ENCODE data around the gene PPP1R14D. TPM values are rescaled to one million over a fixed set of nuclear protein-coding genes. Genes with fewer than 3 reads are reported as not detected.

PPP1R14D gene
- total RNA-seq, 2 donors from 2014 or later: 0.97 TPM; not detected in 1

DNA sequence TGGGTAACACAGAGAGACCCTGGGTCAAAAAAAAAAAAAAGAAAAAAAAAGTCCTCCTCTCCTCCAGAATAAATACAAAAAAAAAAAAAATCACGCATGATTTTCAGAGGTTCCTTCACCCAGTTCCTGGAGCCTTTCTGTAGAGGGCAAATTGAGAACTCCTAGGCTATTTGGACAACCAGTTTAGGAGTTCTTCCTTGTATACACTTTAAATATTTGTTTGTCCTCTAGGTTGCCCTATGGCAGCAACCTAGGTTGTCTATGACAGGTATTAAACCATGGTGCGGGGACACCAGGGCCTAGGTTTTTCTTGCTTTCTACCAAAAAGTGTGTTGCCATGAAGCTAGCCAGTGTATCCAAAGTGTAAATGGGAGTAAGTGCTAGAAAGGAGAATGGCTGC lies 25.4 kb downstream of the PPP1R14D start:
- intact Hi-C loops (cut with DNase I): loop anchor here (5.0 kb wide), 1 partner anchor 36 kb away; the partner anchor contains the start of gene C15orf62
- peaks cover 3% of the 10 kb centered on the region for H3K4me1 ChIP-seq (replicated peaks)
- DNase-seq (ENCODE audit: low spot score): no peak
- no peak overlapping the region for H3K4me3 ChIP-seq
- no peaks in the 10 kb centered on the region for H3K27me3 ChIP-seq (replicated peaks; ENCODE audit: insufficient read depth)
- H3K36me3 ChIP-seq: no peaks in the 10 kb centered on the region
- 72% methylated on average over 2 of the region's 2 CpGs for WGBS
- TF ChIP-seq POLR2A (IDR thresholded peaks at IDR 0.05) (no peak), POLR2AphosphoS5 (IDR thresholded peaks at IDR 0.05) (no peak)
- TF ChIP-seq, protein P1, sequence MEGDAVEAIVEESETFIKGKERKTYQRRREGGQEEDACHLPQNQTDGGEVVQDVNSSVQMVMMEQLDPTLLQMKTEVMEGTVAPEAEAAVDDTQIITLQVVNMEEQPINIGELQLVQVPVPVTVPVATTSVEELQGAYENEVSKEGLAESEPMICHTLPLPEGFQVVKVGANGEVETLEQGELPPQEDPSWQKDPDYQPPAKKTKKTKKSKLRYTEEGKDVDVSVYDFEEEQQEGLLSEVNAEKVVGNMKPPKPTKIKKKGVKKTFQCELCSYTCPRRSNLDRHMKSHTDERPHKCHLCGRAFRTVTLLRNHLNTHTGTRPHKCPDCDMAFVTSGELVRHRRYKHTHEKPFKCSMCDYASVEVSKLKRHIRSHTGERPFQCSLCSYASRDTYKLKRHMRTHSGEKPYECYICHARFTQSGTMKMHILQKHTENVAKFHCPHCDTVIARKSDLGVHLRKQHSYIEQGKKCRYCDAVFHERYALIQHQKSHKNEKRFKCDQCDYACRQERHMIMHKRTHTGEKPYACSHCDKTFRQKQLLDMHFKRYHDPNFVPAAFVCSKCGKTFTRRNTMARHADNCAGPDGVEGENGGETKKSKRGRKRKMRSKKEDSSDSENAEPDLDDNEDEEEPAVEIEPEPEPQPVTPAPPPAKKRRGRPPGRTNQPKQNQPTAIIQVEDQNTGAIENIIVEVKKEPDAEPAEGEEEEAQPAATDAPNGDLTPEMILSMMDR (IDR thresholded peaks at IDR 0.05): no peak
- no peak overlapping the region for H3K27ac ChIP-seq
- H3K9me3 ChIP-seq: no peaks in the 10 kb centered on the region

DNA sequence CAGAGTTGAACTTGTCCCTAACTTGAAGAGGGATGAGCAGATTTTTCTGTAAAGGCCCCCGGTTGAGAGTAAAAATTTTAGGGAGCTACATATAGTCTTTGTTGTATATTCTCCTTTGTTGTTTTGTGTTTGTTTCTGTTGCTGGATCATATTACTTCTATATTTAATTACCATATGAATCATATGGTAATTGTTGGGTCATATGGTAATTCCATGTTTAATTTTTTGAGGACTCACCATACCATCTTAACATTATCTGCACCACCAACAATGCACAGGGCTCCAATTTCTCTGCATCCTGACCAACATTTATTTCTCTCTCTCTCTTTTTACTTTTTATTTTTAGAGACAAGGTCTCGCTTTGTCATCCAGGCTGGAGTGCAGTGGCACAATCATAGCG lies 29.0 kb downstream of the PPP1R14D start:
- Histone ChIP-seq H3K4me3 (no peak overlapping the region), H3K36me3 (no peaks in the 10 kb centered on the region), H3K27ac (no peak overlapping the region), H3K27me3 (replicated peaks; ENCODE audit: insufficient read depth) (no peaks in the 10 kb centered on the region), H3K9me3 (no peaks in the 10 kb centered on the region), H3K4me1 (replicated peaks) (no peaks in the 10 kb centered on the region)
- intact Hi-C loops (cut with DNase I): no loop called here
- TF ChIP-seq POLR2AphosphoS5 (IDR thresholded peaks at IDR 0.05): no peak
- TF ChIP-seq POLR2A (IDR thresholded peaks at IDR 0.05): no peak
- TF ChIP-seq, protein P1 (IDR thresholded peaks at IDR 0.05): no peak
- WGBS: 93% methylated on average over 3 of the region's 3 CpGs
- DNase-seq (ENCODE audit: low spot score): no peak

DNA sequence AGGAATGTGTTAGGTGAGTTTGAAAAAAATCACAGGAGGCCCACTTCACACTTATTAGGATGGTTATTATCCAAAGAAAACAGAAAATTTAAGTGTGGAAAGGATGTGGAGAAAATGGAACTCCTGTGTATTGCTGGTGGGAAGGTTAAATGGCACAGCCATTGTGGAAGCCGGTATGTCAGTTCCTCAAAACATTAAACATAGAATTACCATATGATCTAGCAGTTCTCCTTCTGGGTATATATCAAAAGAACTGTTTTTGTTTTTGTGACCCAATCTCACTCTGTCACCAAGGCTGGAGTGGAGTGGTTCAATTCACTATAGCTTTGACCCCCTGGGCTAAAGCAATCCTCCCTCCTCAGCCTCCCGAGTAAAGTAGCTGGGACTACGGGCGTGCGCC lies 32.0 kb downstream of the PPP1R14D start:
- no peaks in the 10 kb centered on the region for H3K4me1 ChIP-seq (replicated peaks)
- no peaks in the 10 kb centered on the region for H3K9me3 ChIP-seq
- no peaks in the 10 kb centered on the region for H3K27me3 ChIP-seq (replicated peaks; ENCODE audit: insufficient read depth)
- intact Hi-C loops (cut with DNase I): no loop called here
- 93% methylated on average over 5 of the region's 5 CpGs for WGBS
- DNase-seq (ENCODE audit: low spot score): no peak
- H3K27ac ChIP-seq: no peak overlapping the region
- TF ChIP-seq POLR2A (IDR thresholded peaks at IDR 0.05): no peak
- TF ChIP-seq, protein P1 (IDR thresholded peaks at IDR 0.05): no peak
- TF ChIP-seq POLR2AphosphoS5 (IDR thresholded peaks at IDR 0.05): no peak
- H3K36me3 ChIP-seq: no peaks in the 10 kb centered on the region
- no peak overlapping the region for H3K4me3 ChIP-seq

GRCh38 chr15:40796041-40796440 lies 32.5 kb downstream of the PPP1R14D start:
- Histone ChIP-seq H3K9me3 (no peaks in the 10 kb centered on the region), H3K4me3 (no peak overlapping the region), H3K36me3 (no peaks in the 10 kb centered on the region), H3K27ac (no peak overlapping the region), H3K27me3 (replicated peaks; ENCODE audit: insufficient read depth) (no peaks in the 10 kb centered on the region), H3K4me1 (replicated peaks) (no peaks in the 10 kb centered on the region)
- intact Hi-C loops (cut with DNase I): no loop called here
- WGBS: 69% methylated on average over 2 of the region's 2 CpGs
- DNase-seq (ENCODE audit: low spot score): no peak
- peak; percentile 15 for TF ChIP-seq POLR2AphosphoS5 (IDR thresholded peaks at IDR 0.05)
- TF ChIP-seq, protein P1 (IDR thresholded peaks at IDR 0.05): no peak

GRCh38 chr15:40793216-40793989 lies 35.1 kb downstream of the PPP1R14D start:
- H3K4me3 ChIP-seq: no peak overlapping the region
- H3K36me3 ChIP-seq: no peaks in the 10 kb centered on the region
- H3K27me3 ChIP-seq (replicated peaks; ENCODE audit: insufficient read depth): no peaks in the 10 kb centered on the region
- DNase-seq (ENCODE audit: low spot score): no peak
- TF ChIP-seq POLR2A (IDR thresholded peaks at IDR 0.05) (no peak), POLR2AphosphoS5 (IDR thresholded peaks at IDR 0.05) (no peak)
- TF ChIP-seq, protein P1 (IDR thresholded peaks at IDR 0.05): no peak
- H3K9me3 ChIP-seq: no peaks in the 10 kb centered on the region
- 69% methylated on average over 9 of the region's 9 CpGs for WGBS
- no peaks in the 10 kb centered on the region for H3K4me1 ChIP-seq (replicated peaks)
- H3K27ac ChIP-seq: no peak overlapping the region
- intact Hi-C loops (cut with DNase I): no loop called here

Data from prostate gland (tissue), 2 donors.